ENCODE data around the gene EXOC7.

The EXOC7 gene

GRCh38 chr17:76092526-76093413 is 10.8 kb downstream of the EXOC7 start:
- Mint-ChIP-seq H3K27me3 (no peaks in the 10 kb centered on the region), H3K4me1 (peaks cover 7% of the 10 kb centered on the region), H3K9me3 (no peaks in the 10 kb centered on the region), H3K4me3 (no peak overlapping the region), H3K27ac (no peak overlapping the region), H3K36me3 (peaks cover 50% of the 10 kb centered on the region)
- CTCF ChIA-PET, result interaction anchor here (1.0 to 1.9 kb wide), 2 partner anchors 78 to 305 kb away, joined by 3 to 5 read pairs; no protein-coding TSS in a partner anchor
- no peak for DNase-seq

GRCh38 chr17:76091526-76092286 is 11.9 kb downstream of the EXOC7 start:
- peaks cover 46% of the 10 kb centered on the region for H3K36me3 Mint-ChIP-seq
- H3K9me3 Mint-ChIP-seq, result no peaks in the 10 kb centered on the region
- H3K27me3 Mint-ChIP-seq, result no peaks in the 10 kb centered on the region
- DNase-seq, result peak; percentile 30
- peak overlapping the region; percentile 82 for H3K27ac Mint-ChIP-seq
- CTCF ChIA-PET, result interaction anchor here (1.9 kb wide), 1 partner anchor 77 kb away, joined by 5 read pairs; no protein-coding TSS in a partner anchor
- peaks cover 7% of the 10 kb centered on the region for H3K4me1 Mint-ChIP-seq
- H3K4me3 Mint-ChIP-seq, result no peak overlapping the region

GRCh38 chr17:76090517-76091129 is 13.0 kb downstream of the EXOC7 start:
- no peak overlapping the region for H3K27ac Mint-ChIP-seq
- DNase-seq, result no peak
- CTCF ChIA-PET, result interaction anchor here (1.0 kb wide), 1 partner anchor 76 kb away, joined by 3 read pairs; no protein-coding TSS in a partner anchor
- H3K4me1 Mint-ChIP-seq, result peaks cover 7% of the 10 kb centered on the region
- no peaks in the 10 kb centered on the region for H3K27me3 Mint-ChIP-seq
- H3K9me3 Mint-ChIP-seq, result no peaks in the 10 kb centered on the region
- H3K4me3 Mint-ChIP-seq, result no peak overlapping the region
- H3K36me3 Mint-ChIP-seq, result peaks cover 46% of the 10 kb centered on the region

- no peak overlapping the region for H3K27ac Mint-ChIP-seq
- H3K4me1 Mint-ChIP-seq, result peaks cover 7% of the 10 kb centered on the region
- CTCF ChIA-PET, result interaction anchor here (1.0 kb wide), 1 partner anchor 76 kb away, joined by 3 read pairs; no protein-coding TSS in a partner anchor
- H3K27me3 Mint-ChIP-seq, result no peaks in the 10 kb centered on the region
- H3K9me3 Mint-ChIP-seq, result no peaks in the 10 kb centered on the region
- DNase-seq, result no peak
- peaks cover 46% of the 10 kb centered on the region for H3K36me3 Mint-ChIP-seq
- H3K4me3 Mint-ChIP-seq, result no peak overlapping the region
Measured at GRCh38 chr17:76089680-76090516, 13.7 kb downstream of the EXOC7 start.

GRCh38 chr17:76088868-76089576 is 14.6 kb downstream of the EXOC7 start:
- CTCF ChIA-PET, result no interaction called here
- Mint-ChIP-seq H3K27ac (no peak overlapping the region), H3K4me3 (no peak overlapping the region), H3K9me3 (no peaks in the 10 kb centered on the region), H3K4me1 (peaks cover 7% of the 10 kb centered on the region), H3K36me3 (peaks cover 45% of the 10 kb centered on the region), H3K27me3 (no peaks in the 10 kb centered on the region)
- no peak for DNase-seq

GRCh38 chr17:76088041-76088867 is 15.3 kb downstream of the EXOC7 start:
- Mint-ChIP-seq H3K9me3 (no peaks in the 10 kb centered on the region), H3K36me3 (peaks cover 45% of the 10 kb centered on the region), H3K27me3 (no peaks in the 10 kb centered on the region), H3K27ac (no peak overlapping the region), H3K4me3 (no peak overlapping the region), H3K4me1 (peaks cover 7% of the 10 kb centered on the region)
- DNase-seq, result no peak
- CTCF ChIA-PET, result interaction anchor here (0.6 kb wide), 1 partner anchor 139 kb away, joined by 4 read pairs; no protein-coding TSS in a partner anchor

GRCh38 chr17:76087531-76087930 is 16.1 kb downstream of the EXOC7 start:
- H3K9me3 Mint-ChIP-seq, result no peaks in the 10 kb centered on the region
- no peak overlapping the region for H3K27ac Mint-ChIP-seq
- H3K4me3 Mint-ChIP-seq, result no peak overlapping the region
- peaks cover 42% of the 10 kb centered on the region for H3K36me3 Mint-ChIP-seq
- peaks cover 7% of the 10 kb centered on the region for H3K4me1 Mint-ChIP-seq
- no peaks in the 10 kb centered on the region for H3K27me3 Mint-ChIP-seq
- DNase-seq, result no peak
- CTCF ChIA-PET, result no interaction called here

GRCh38 chr17:76086384-76086783 is 17.2 kb downstream of the EXOC7 start:
- H3K27ac Mint-ChIP-seq, result no peak overlapping the region
- DNase-seq, result no peak
- peaks cover 38% of the 10 kb centered on the region for H3K36me3 Mint-ChIP-seq
- H3K9me3 Mint-ChIP-seq, result no peaks in the 10 kb centered on the region
- H3K4me3 Mint-ChIP-seq, result no peak overlapping the region
- CTCF ChIA-PET, result no interaction called here
- peaks cover 4% of the 10 kb centered on the region for H3K27me3 Mint-ChIP-seq
- H3K4me1 Mint-ChIP-seq, result peaks cover under 1% of the 10 kb centered on the region

- Mint-ChIP-seq H3K4me1 (no peaks in the 10 kb centered on the region), H3K9me3 (no peaks in the 10 kb centered on the region), H3K27me3 (peaks cover 8% of the 10 kb centered on the region), H3K36me3 (peaks cover 37% of the 10 kb centered on the region), H3K4me3 (no peak overlapping the region), H3K27ac (no peak overlapping the region)
- DNase-seq, result no peak
- CTCF ChIA-PET, result no interaction called here
Measured at GRCh38 chr17:76085731-76086366, 17.7 kb downstream of the EXOC7 start.

- H3K27me3 Mint-ChIP-seq, result peaks cover 14% of the 10 kb centered on the region
- H3K27ac Mint-ChIP-seq, result no peak overlapping the region
- CTCF ChIA-PET, result interaction anchor here (0.9 kb wide), 1 partner anchor 194 kb away, joined by 3 read pairs; no protein-coding TSS in a partner anchor
- peaks cover 35% of the 10 kb centered on the region for H3K36me3 Mint-ChIP-seq
- H3K4me3 Mint-ChIP-seq, result no peak overlapping the region
- DNase-seq, result no peak
- no peaks in the 10 kb centered on the region for H3K9me3 Mint-ChIP-seq
- H3K4me1 Mint-ChIP-seq, result no peaks in the 10 kb centered on the region
Measured at GRCh38 chr17:76085066-76085730, 18.4 kb downstream of the EXOC7 start.

- Mint-ChIP-seq H3K9me3 (no peaks in the 10 kb centered on the region), H3K27ac (no peak overlapping the region), H3K4me3 (no peak overlapping the region), H3K4me1 (no peaks in the 10 kb centered on the region), H3K27me3 (peaks cover 30% of the 10 kb centered on the region), H3K36me3 (peaks cover 22% of the 10 kb centered on the region)
- no peak for DNase-seq
- CTCF ChIA-PET, result no interaction called here
Measured at GRCh38 chr17:76083536-76084182, 19.9 kb downstream of the EXOC7 start.
